ENCODE results near the gene MYH6.
A peak's percentile ranks its signal among the peaks of the same experiment; 100 is the strongest.
"Not testable (repeated sequence)": the region's sequence is repeated elsewhere in the genome, so short reads cannot be mapped to it uniquely, and the experiment has no call there.

Gene MYH6

DNA sequence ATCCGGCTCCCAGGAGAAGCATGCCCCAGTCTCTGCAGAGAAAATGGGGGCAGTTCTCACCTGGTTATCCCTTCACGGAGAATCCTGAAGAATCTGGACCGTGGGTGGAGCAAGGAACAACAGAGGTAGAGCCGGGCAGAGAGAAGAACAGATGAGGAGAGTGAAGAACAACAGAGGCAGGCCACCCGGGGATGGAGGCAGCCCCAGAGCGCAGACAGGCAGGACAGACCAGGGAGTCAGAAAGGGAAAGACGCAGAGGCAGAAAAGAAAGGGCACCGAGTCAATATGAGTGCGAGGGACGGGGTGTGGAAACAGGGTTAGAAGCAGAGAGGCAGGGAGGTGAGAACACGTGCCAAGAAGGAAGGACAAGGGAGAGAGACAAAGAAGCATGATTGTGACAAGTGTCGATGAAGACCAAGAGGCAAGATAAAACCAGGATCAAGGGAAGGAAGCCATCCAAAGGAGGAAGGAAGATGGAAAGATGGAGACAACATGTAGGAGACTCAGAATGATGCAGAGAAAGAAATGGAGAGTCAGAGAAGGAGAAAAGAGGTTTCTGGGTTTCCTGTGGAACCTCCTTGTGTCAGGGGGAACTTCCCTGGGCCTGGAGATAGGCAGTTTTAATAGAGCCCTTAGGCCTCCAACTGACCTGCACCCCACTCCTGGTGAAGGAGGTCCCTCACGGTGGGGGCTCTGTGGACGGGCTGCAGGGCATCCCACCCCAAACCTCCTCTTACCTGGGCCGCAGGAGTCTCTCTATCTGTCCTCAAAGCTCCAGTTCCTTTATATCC is at the start of gene MYH6:
Gene MYH6, minus strand, starts transcription at position 758 of the 791 bp plus-strand sequence. CDS start 1,050 bp downstream, outside the sequence.
- no peak for DNase-seq (ENCODE audit: extremely low read depth, low read depth)
- TF ChIP-seq, protein P1, sequence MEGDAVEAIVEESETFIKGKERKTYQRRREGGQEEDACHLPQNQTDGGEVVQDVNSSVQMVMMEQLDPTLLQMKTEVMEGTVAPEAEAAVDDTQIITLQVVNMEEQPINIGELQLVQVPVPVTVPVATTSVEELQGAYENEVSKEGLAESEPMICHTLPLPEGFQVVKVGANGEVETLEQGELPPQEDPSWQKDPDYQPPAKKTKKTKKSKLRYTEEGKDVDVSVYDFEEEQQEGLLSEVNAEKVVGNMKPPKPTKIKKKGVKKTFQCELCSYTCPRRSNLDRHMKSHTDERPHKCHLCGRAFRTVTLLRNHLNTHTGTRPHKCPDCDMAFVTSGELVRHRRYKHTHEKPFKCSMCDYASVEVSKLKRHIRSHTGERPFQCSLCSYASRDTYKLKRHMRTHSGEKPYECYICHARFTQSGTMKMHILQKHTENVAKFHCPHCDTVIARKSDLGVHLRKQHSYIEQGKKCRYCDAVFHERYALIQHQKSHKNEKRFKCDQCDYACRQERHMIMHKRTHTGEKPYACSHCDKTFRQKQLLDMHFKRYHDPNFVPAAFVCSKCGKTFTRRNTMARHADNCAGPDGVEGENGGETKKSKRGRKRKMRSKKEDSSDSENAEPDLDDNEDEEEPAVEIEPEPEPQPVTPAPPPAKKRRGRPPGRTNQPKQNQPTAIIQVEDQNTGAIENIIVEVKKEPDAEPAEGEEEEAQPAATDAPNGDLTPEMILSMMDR (IDR thresholded peaks at IDR 0.05; ENCODE audit: low read depth, low read length), result no peak

DNA sequence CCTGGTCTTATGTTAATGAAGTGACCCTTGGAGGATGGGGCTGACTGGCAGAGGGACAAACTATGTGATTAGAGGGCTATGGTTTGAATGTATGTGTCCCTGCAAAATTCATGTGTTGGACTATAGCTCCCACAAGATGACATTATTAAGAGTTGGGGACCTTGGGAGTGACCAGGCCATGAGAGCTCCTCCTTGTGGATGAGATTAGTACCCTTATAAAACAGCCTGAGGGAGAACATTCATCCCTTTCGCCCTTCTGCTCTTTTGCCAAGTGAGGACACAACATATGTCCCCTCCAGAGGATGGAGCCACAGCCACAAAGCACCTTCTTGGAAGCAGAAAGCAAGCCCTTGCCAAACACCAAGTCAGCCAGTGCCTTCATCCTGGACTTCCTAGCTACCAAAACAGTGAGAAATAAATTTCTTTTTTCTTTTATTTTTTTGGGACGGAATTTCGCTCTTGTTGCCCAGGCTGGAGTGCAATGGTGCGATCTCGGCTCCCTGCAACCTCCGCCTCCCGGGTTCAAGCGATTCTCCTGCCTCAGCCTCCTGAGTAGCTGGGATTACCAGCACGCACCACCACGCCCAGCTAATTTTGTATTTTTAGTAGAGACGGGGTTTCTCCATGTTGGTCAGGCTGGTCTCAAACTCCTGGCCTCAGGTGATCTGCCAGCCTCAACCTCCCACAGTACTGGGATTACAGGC is 49.0 kb upstream of the MYH6 start:
- TF ChIP-seq, protein P1 (IDR thresholded peaks at IDR 0.05; ENCODE audit: low read depth, low read length), result peak; percentile 6
- not testable (repeated sequence) for DNase-seq (ENCODE audit: extremely low read depth, low read depth)

DNA sequence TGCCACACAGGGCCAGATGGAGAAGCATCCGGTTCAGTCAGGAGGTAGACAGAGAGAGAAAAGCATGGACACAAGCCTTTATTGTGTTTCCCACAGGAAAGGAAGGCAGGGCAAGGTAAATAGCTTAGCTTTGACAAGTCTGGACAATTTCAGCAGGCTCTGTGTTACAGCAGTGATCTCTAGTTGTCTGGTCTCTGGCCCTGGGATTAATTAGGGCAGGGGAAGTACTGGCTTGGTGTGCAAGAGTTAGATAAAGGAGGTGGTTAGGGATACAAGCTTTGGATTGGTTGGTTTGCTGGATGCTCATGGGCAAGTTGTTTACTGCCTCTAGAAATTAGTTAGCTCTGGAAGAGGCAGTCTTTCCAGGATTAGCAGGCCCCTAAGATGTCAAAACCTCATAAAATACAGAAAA is 46.4 kb upstream of the MYH6 start:
- TF ChIP-seq, protein P1 (IDR thresholded peaks at IDR 0.05; ENCODE audit: low read depth, low read length), result no peak
- no peak for DNase-seq (ENCODE audit: extremely low read depth, low read depth)

DNA sequence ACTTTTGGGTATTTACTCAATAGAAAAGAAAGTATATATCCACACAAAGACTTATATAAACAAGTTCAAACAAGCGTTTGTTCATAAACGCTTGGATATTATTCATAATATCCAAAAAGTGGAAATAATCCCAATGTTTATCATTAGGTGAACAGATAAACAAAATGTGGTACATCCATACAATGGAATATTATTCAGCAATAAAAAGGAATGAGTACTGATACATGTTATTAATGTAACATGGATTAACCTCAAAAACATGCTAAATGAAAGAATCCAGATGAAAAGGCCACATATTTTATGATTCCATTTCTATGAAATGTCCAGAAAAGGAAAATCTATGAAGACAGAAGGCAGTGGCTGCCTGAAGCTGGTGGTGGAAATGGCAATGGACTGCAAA is 44.2 kb upstream of the MYH6 start:
- TF ChIP-seq, protein P1 (IDR thresholded peaks at IDR 0.05; ENCODE audit: low read depth, low read length), result no peak
- no peak for DNase-seq (ENCODE audit: extremely low read depth, low read depth)

DNA sequence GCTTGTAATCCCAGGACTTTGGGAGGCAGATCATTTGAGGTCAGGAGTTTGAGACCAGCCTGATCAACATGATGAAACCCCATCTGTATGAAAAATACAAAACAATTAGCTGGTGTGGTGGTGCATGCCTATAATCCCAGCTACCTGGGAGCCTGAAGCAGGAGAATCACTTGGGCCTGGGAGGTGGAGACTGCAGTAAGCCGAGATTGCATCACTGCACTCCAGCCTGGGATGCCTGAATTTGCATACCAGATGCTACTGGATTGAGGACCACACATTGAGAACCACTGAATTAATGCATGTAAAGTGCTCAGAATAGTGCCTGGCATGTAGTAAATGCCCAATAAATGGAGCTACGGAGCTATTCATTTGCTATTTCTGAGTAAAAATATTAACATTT is 42.3 kb upstream of the MYH6 start:
- DNase-seq (ENCODE audit: extremely low read depth, low read depth), result no peak
- TF ChIP-seq, protein P1 (IDR thresholded peaks at IDR 0.05; ENCODE audit: low read depth, low read length), result no peak

DNA sequence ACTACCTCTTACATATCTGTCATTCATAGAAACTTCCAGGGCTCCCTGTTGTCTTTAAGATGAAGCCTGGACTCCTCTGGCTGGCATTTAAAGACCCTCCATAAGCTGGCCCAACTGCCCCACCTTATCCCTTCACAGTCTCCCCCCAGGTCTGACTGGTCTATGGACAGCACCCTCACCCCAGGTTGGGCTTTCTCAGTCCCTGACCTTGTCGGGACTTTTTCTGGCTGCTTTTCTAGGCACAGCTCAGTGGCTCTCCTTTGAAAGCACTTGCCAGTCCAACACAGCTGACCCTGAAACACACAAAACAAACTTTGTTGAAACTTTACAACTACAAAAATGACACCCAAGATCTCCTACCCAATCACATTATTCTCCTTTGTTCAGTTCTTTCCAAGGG is 41.2 kb upstream of the MYH6 start:
- TF ChIP-seq, protein P1 (IDR thresholded peaks at IDR 0.05; ENCODE audit: low read depth, low read length), result no peak
- DNase-seq (ENCODE audit: extremely low read depth, low read depth), result no peak

Data from AG09319 (cell line).